ENCODE data around the gene TAS2R3.

TAS2R3 gene

DNA sequence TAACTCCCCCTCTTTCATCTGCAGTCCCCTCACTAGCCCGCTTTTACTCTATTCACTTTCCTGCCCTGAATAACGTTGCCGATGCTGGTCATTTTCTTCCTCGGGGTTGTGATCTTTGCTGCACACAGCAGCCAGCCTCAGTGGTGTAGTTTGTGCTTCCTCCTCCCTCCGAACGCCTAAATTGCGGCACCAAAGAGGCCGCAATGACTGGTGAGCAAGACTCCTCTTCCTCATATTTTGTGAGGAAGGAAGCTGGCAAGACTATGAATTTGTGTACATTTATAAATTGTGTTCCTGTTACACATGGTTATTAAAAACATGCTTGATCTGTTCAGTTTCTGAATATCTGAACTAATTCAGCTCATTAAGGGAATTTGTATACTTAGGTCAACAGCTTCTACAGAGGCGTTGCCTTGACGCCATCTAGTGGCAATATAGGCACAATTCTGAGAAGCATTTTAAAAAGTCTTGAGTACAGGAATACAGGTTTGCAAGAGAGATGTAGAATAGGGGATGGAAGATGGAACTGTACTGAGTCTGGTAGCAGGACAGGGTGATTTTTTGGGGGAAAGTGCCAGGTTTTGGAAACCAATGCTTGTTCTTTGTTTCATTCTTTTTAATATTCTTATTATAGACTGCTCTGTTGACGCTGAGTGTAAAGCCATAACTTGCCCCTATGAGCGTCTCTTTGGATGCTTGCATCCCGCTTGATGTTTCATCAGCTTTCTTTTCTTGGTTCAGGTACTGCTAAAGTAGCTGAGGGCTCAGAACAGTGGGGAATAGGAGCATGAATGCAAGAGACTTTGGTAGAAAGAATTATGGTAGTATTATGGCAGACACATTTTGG lies 22.0 kb downstream of the TAS2R3 start:
- DNase-seq (ENCODE audit: low read depth) = peak; percentile 60

DNA sequence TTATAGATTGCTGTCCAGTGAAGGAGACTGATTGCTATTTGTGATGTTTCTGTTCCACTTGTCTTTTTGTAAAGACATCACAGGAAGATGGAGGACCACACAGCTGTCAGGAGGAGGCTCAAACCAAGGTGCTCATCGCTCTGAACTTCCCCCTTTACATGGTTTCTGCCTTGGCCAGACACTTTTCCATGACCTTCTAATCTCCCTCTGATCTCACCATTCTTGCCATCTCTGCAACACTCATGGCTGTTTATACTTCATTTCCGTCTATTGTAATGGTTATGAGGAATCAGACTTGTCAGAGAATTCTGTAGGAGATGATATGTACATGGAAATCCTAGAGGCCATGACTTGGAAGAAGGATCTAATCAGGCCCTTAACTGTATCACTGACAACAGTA lies 24.4 kb downstream of the TAS2R3 start:
- no peak for DNase-seq (ENCODE audit: low read depth)

DNA sequence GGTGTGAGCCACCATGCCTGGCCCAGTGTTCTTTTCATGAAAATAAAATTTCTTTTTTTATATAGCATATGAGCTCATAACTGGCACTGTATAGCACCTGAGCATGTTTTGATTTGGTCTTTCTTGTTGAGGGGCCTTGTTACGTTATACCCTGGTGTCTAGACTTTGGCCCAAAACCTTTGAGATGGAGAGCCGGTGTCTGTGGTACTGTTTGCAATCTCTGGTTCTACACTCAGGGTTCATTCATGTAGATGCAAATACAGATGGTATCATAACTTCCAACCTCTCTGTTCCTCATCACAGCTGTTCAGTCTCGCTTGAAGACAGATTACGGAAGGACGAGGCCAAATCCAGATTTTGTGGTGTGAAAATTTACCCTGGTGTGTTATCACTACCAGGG lies 26.0 kb downstream of the TAS2R3 start, which contains the start of gene TAS2R5:
Gene TAS2R5, plus strand, starts transcription at position 301 of the 400 bp plus-strand sequence. CDS start 145 bp downstream, outside the sequence.
- DNase-seq (ENCODE audit: low read depth) = no peak

DNA sequence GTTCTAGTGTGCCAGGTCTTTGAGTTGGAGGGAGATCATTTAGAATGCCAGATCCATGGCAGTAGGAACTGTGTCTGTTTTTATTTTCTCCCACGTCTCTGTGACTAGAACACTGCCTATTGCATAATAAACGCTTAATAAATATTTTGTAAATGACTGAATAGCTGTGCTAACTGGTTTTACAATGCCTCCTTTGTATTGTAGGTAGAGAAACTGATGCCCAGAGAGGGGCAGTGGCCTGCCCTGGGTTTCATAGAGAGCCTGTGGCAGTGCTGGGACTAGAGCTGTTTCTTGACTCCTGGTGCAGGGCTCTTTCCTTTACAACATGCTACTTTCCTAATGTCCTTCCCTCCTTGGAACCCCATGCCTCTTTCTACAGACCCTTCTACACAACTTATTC lies 28.6 kb downstream of the TAS2R3 start:
- no peak for DNase-seq (ENCODE audit: low read depth)
